Chondrocyte (in vitro differentiated cells): ENCODE results near the gene RASSF3. TPM values are rescaled to one million over a fixed set of nuclear protein-coding genes. Genes with fewer than 3 reads are reported as not detected.

Source experiments
- DNase-seq: peaks from one replicate; pipeline ENCODE4 v3.0.0; 2021; ENCODE audit warnings: mixed read lengths, low spot score
- H3K27ac Mint-ChIP-seq: one replicate; pipeline ENCODE4 v1.8.0; 2021; ENCODE audit warnings: mild to moderate bottlenecking, moderate library complexity, mixed read lengths; ENCODE audit not compliant: unreplicated experiment
- H3K27me3 Mint-ChIP-seq: 2 replicates; pipeline ENCODE4 v1.8.0; 2021; ENCODE audit warnings: low read depth, mixed read lengths
- H3K36me3 Mint-ChIP-seq: 2 replicates; pipeline ENCODE4 v1.8.0; 2021; ENCODE audit warnings: low read depth, mixed read lengths
- H3K4me1 Mint-ChIP-seq: 2 replicates; pipeline ENCODE4 v1.8.0; 2021; ENCODE audit warnings: low read depth, mild to moderate bottlenecking, mixed read lengths
- H3K4me3 Mint-ChIP-seq: one replicate; pipeline ENCODE4 v1.8.0; 2021; ENCODE audit warnings: mild to moderate bottlenecking, moderate library complexity, mixed read lengths; ENCODE audit not compliant: unreplicated experiment
- H3K9me3 Mint-ChIP-seq: 2 replicates; pipeline ENCODE4 v1.8.0; 2021; ENCODE audit warnings: low read depth, mixed read lengths
- total RNA-seq: library from RNA; stranded (reverse); gene quantifications from 3 replicates; pipeline ENCODE4 v1.2.1, GENCODE V29; 2021
- TF ChIP-seq, protein P1 (sequence below): fragments of 200-600 bp; sonication (generic); IDR thresholded peaks from 2 replicates; pipeline ENCODE4 v1.5.0; 2021; ENCODE audit warnings: antibody characterized with exemption, mild to moderate bottlenecking, moderate library complexity

The RASSF3 gene
- total RNA-seq, 1 donor from 2014 or later: 51.1 TPM

DNA sequence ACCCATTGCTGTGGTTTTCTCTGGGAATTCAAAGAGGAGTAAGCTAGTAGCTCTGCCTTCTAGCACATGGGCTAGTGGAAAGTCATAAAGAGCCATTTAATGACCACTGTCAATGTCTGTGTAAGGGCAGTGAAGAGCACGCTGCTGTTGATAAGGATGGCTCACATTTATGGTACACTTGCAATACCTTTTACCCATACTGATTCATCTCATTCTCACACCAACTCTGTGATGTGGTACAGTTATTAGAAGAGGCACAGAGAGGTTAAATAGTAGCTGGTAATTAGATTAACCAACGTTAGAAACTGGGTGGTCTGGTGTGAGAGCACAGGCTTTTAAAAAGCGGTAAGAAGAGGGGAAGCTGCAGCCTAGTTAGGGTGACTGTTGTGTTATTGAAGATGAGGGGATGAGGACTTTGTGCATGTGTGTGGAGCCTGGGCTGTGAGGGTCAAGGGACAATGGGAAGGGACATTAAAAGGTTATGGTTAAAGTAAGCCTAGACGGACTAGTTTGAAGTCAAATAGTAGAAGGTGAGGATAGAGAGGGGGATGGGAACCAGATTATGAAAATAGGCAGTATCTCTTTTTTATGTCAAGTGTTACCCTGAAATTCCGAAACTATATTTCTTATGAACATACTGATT, 25.2 kb downstream of the RASSF3 start:
- TF ChIP-seq, protein P1, sequence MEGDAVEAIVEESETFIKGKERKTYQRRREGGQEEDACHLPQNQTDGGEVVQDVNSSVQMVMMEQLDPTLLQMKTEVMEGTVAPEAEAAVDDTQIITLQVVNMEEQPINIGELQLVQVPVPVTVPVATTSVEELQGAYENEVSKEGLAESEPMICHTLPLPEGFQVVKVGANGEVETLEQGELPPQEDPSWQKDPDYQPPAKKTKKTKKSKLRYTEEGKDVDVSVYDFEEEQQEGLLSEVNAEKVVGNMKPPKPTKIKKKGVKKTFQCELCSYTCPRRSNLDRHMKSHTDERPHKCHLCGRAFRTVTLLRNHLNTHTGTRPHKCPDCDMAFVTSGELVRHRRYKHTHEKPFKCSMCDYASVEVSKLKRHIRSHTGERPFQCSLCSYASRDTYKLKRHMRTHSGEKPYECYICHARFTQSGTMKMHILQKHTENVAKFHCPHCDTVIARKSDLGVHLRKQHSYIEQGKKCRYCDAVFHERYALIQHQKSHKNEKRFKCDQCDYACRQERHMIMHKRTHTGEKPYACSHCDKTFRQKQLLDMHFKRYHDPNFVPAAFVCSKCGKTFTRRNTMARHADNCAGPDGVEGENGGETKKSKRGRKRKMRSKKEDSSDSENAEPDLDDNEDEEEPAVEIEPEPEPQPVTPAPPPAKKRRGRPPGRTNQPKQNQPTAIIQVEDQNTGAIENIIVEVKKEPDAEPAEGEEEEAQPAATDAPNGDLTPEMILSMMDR: no peak
- Mint-ChIP-seq H3K27me3 (no peaks in the 10 kb centered on the region), H3K4me1 (peaks cover 65% of the 10 kb centered on the region), H3K4me3 (no peak overlapping the region), H3K9me3 (peaks cover 18% of the 10 kb centered on the region), H3K27ac (no peak overlapping the region), H3K36me3 (peaks cover 12% of the 10 kb centered on the region)
- no peak for DNase-seq

DNA sequence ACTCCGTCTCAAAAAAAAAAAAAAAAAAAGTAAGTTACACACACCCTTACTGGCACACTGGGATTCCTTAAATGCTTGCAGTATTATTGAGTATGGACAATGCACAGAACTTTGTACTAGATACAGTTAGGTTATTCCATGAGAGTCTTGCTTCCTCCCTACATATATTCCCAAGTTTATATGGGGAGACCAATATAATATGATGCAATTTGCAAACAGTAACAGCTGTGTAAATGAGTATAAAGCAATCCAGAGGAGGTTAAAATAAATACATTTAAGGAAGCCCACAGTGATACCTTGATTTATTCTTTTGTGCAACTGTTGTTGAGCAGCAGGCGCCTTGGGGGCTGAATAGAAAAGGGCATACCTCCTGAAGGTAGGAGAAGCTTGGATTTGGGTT, 26.6 kb downstream of the RASSF3 start:
- Mint-ChIP-seq H3K4me3 (no peak overlapping the region), H3K9me3 (peaks cover 18% of the 10 kb centered on the region), H3K27ac (peak overlapping the region; percentile 45), H3K36me3 (peaks cover 4% of the 10 kb centered on the region), H3K4me1 (peaks cover 52% of the 10 kb centered on the region), H3K27me3 (no peaks in the 10 kb centered on the region)
- DNase-seq: no peak
- TF ChIP-seq, protein P1: no peak

DNA sequence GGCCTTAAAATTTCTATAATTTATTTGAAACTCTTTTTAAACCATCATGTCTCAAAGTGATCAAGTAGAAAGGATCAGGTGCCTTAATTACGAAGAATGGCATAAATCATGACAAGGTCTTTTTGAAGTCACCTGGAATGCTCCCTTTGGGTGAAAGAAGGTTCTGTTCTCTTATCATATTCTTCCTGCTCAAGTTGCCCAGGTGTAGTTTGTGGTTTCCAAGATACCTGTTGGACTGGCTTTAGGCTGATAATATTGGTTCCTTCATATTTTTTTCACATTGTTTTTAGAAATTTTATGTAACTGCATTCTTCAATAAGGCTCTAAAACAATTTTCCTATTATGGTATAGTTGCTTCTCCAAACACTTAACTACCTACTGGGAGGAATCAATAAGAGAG, 29.2 kb downstream of the RASSF3 start:
- peaks cover 1% of the 10 kb centered on the region for H3K36me3 Mint-ChIP-seq
- no peak overlapping the region for H3K27ac Mint-ChIP-seq
- H3K27me3 Mint-ChIP-seq: no peaks in the 10 kb centered on the region
- peaks cover 29% of the 10 kb centered on the region for H3K4me1 Mint-ChIP-seq
- H3K9me3 Mint-ChIP-seq: peaks cover 4% of the 10 kb centered on the region
- no peak overlapping the region for H3K4me3 Mint-ChIP-seq
- TF ChIP-seq, protein P1: no peak
- DNase-seq: no peak

DNA sequence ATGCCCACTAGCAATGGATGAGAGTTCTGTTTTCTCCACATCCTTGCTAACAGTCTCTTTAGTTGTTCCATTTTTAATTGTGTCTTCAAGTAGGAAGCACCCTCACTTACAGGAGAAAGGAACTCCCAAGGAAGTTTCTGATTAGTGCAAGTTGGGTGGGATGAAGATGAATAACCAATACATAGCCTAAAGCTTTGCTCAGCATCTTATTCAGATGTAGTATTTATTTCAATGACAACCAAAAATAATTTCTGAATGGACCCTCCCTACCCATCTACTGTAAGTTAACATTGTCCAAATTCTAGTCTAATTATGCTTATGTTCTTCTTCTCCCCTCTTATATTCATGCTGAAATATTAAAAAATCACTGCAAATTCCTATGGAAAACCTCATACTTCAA, 36.0 kb downstream of the RASSF3 start:
- no peak overlapping the region for H3K4me3 Mint-ChIP-seq
- no peak for DNase-seq

DNA sequence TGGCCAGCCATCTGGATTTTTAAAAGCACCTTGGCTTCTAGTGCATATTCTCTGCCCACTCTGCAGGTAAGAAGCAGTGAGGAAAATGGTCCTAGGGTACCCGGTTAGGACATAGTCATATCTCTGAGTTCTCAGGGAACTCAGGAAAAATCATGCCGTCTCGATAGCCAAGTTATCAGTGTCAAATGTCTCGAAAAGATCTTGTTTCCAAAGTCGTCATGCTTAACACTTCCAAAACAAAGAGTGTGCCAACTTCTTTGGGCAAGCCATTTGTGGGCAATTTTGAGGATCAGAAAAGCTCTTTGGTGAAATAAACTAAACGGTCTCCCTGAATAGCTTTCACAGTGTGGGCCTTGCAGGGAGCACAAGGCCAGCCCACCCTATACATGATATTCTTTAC, 39.2 kb downstream of the RASSF3 start:
- Mint-ChIP-seq H3K4me3 (no peak overlapping the region), H3K36me3 (no peaks in the 10 kb centered on the region), H3K9me3 (no peaks in the 10 kb centered on the region), H3K27ac (no peak overlapping the region), H3K27me3 (no peaks in the 10 kb centered on the region), H3K4me1 (peaks cover 31% of the 10 kb centered on the region)
- DNase-seq: no peak
- TF ChIP-seq, protein P1: no peak

More for the DNA sequence above, 36.0 kb downstream of the RASSF3 start:
- Mint-ChIP-seq H3K9me3 (no peaks in the 10 kb centered on the region), H3K27ac (peak overlapping the region; percentile 80), H3K4me1 (peaks cover 28% of the 10 kb centered on the region), H3K36me3 (no peaks in the 10 kb centered on the region), H3K27me3 (no peaks in the 10 kb centered on the region)
- TF ChIP-seq, protein P1: no peak
